GM12878 (cell line): ENCODE data around the gene DNAAF2.

ENCODE experiments used
- BHLHE40 ChIP-seq, 2 experiments: fragments of 450-650 bp in 1 of 2; IDR thresholded peaks; 2 replicates each; pipeline ENCODE4 v1.6.1; 2011 to 2017; ENCODE audit warnings: low read depth in 2 of 2, borderline replicate concordance in 1 of 2, improper control_type of control experiment in 1 of 2, low read length in 1 of 2, mild to moderate bottlenecking in 1 of 2
- CTCF ChIP-seq, 3 experiments: IDR thresholded peaks in 2 of 3; conservative IDR thresholded peaks in 1 of 3; 2 replicates each; pipeline ENCODE4 v1.5.1; 2011; ENCODE audit warnings: low read depth in 3 of 3, low read length in 3 of 3, mild to moderate bottlenecking in 3 of 3, control low read depth in 2 of 3, moderate library complexity in 2 of 3, inconsistent platforms in 1 of 3, mixed read lengths in 1 of 3; ENCODE audit not compliant: control insufficient read depth in 2 of 3, insufficient read depth in 1 of 3; ENCODE audit errors: extremely low read depth in 1 of 3
- EGR1 ChIP-seq, 2 experiments: IDR thresholded peaks; 1 replicate in 1 of 2; 2 replicates in 1 of 2; pipeline ENCODE4 v1.6.1; 2011 to 2012; ENCODE audit warnings: low read depth in 2 of 2, low read length in 2 of 2, borderline replicate concordance in 1 of 2, mild to moderate bottlenecking in 1 of 2, moderate library complexity in 1 of 2
- JUND ChIP-seq: IDR thresholded peaks from 2 replicates; pipeline ENCODE4 v1.6.1; 2012; ENCODE audit warnings: low read depth, mild to moderate bottlenecking, low read length, improper control_type of control experiment, moderate library complexity
- MYC ChIP-seq: IDR thresholded peaks from 2 replicates; pipeline ENCODE4 v1.6.1; 2011; ENCODE audit warnings: mild to moderate bottlenecking, low read length, moderate library complexity, inconsistent platforms; ENCODE audit not compliant: insufficient read depth, insufficient replicate concordance, insufficient read length, severe bottlenecking
- PRDM15 ChIP-seq: fragments of 450-650 bp; formaldehyde crosslinking; IDR thresholded peaks from 2 replicates; pipeline ENCODE4 v1.4.0; 2020; ENCODE audit warnings: mild to moderate bottlenecking, moderate library complexity
- RAD21 ChIP-seq: IDR thresholded peaks from 2 replicates; pipeline ENCODE4 v1.6.1; 2011; ENCODE audit warnings: mild to moderate bottlenecking, low read depth, low read length, moderate library complexity; ENCODE audit not compliant: insufficient read depth
- RAD51 ChIP-seq: fragments of 450-650 bp; IDR thresholded peaks from 2 replicates; pipeline ENCODE4 v1.6.1; 2016; ENCODE audit warnings: moderate library complexity, mild to moderate bottlenecking, inconsistent platforms
- SIN3A ChIP-seq: IDR thresholded peaks from 2 replicates; pipeline ENCODE4 v1.6.1; 2012; ENCODE audit warnings: low read depth, low read length, improper control_type of control experiment
- SP1 ChIP-seq: IDR thresholded peaks from one replicate; pipeline ENCODE4 v1.6.1; 2011; ENCODE audit warnings: low read depth, low read length
- SPI1 ChIP-seq: IDR thresholded peaks from 2 replicates; pipeline ENCODE4 v1.6.1; 2011; ENCODE audit warnings: low read depth, mild to moderate bottlenecking, low read length, moderate library complexity, borderline replicate concordance; ENCODE audit not compliant: insufficient read depth
- STAT3 ChIP-seq: IDR thresholded peaks from 2 replicates; pipeline ENCODE4 v1.6.1; 2011; ENCODE audit warnings: low read depth, low read length, improper control_type of control experiment

- TF ChIP-seq SPI1 (no peak), CTCF (IDR thresholded peaks at IDR 0.05 in 2 of 3, conservative IDR thresholded peaks at IDR 0.05 in 1 of 3; ENCODE audit: control insufficient read depth in 2 of 3, extremely low read depth in 1 of 3, insufficient read depth in 1 of 3, low read depth in 3 of 3, low read length in 3 of 3) (no peak), SIN3A (no peak), RAD21 (no peak), MYC (no peak), RAD51 (no peak), EGR1 (IDR thresholded peaks at IDR 0.05; ENCODE audit: borderline replicate concordance in 1 of 2, low read depth in 2 of 2, low read length in 2 of 2) (no peak), BHLHE40 (IDR thresholded peaks at IDR 0.05; ENCODE audit: borderline replicate concordance in 1 of 2, low read depth in 2 of 2, low read length in 1 of 2) (no peak), PRDM15 (CRISPR knock-in tag) (no peak), SP1 (no peak), STAT3 (no peak), JUND (no peak)
Observed at GRCh38 chr14:49614196-49614595, 20.8 kb downstream of the DNAAF2 start.
